GM10248 (cell line): Measurements from ENCODE around the gene ZNF385B.

Experiments
- CTCF ChIA-PET: fragments of 300-600 bp; sonication (Branson Sonifier 250); formaldehyde crosslinking; extraction: SDS; loops from one replicate; lab custom pipeline; 2021; ENCODE audit warnings: antibody characterized with exemption; lab: Yijun Ruan, JAX
- POLR2A ChIA-PET: fragments of 350-650 bp; sonication (Branson Sonifier 250); formaldehyde crosslinking; extraction: SDS; loops from one replicate; lab custom pipeline; 2020; ENCODE audit warnings: antibody characterized with exemption; lab: Yijun Ruan, JAX
- DNase-seq: peaks from one replicate; pipeline ENCODE4 v3.0.0; 2012; ENCODE audit errors: extremely low spot score
- TF ChIP-seq, protein P1 (sequence below): IDR thresholded peaks from 2 replicates; pipeline ENCODE4 v1.5.1; 2012; ENCODE audit warnings: mild to moderate bottlenecking, low read depth; ENCODE audit errors: extremely low read depth, missing control alignments, control extremely low read depth

The ZNF385B gene

DNA sequence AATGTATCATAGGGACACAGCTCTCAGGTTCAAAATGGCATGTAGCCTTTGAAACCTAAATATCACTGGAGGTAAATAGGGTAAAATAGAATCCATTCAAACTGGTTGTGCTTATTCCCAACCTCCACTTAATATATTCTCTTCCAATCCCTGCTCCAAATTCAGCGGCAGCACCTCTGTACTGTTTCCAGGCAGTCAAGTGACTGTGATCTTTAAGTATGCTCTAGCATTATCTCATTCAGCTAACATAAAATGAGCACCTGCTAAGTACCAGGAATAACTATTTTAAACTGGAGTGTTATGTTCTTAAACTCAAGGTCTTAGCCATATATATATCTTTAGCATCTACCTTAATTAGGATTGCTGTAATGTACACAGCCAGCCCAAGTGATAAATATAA lies 327.5 kb downstream of the ZNF385B start:
- POLR2A ChIA-PET: no interaction called here
- TF ChIP-seq, protein P1, sequence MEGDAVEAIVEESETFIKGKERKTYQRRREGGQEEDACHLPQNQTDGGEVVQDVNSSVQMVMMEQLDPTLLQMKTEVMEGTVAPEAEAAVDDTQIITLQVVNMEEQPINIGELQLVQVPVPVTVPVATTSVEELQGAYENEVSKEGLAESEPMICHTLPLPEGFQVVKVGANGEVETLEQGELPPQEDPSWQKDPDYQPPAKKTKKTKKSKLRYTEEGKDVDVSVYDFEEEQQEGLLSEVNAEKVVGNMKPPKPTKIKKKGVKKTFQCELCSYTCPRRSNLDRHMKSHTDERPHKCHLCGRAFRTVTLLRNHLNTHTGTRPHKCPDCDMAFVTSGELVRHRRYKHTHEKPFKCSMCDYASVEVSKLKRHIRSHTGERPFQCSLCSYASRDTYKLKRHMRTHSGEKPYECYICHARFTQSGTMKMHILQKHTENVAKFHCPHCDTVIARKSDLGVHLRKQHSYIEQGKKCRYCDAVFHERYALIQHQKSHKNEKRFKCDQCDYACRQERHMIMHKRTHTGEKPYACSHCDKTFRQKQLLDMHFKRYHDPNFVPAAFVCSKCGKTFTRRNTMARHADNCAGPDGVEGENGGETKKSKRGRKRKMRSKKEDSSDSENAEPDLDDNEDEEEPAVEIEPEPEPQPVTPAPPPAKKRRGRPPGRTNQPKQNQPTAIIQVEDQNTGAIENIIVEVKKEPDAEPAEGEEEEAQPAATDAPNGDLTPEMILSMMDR: no peak
- DNase-seq: no peak
- CTCF ChIA-PET: no interaction called here

DNA sequence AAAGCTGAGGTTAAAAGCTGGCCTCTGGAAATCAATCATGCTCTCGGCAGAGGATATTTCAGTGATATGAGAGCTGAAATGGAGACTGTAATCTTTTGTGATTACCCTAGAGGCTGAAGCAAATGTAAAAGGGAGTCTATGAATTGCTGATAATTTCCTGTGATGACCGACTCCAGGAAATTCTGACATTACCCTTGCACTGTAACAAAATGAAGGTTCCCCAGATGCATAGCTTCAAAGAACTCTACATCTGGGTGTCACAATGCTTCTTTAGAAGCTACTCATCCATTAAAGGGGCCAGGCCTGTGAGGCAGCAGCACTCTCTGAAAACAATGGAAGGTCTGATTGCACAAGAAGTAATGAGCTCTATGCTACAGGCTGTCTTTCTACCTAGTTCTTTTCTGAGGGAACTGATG lies 328.5 kb downstream of the ZNF385B start:
- TF ChIP-seq, protein P1: no peak
- POLR2A ChIA-PET: no interaction called here
- no peak for DNase-seq
- CTCF ChIA-PET: interaction anchor here (0.9 kb wide), 1 partner anchor 25 kb away, joined by 3 read pairs; no protein-coding TSS in a partner anchor

DNA sequence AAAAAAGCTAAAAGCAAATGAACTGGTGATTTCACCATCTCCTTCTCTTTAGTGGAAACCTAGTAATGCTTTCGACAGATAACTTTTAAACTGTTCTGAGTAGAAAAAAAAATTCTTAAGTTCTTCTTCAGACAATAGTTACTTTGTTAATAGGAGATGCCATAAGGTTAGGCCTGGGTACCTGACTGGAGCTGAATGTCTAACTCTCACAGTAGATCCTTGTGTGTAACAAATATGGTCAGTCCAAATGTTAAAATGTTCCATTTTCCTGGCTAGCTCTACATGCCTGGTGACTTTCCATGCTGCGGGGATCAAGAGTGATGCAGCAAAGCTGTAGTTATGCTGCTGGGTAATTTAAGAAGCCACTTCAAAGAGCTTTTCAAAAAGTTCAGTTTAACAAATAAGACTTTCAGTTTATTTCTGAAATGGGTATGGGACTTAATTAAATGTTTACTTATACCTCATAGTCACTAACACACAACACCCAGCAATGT lies 332.8 kb downstream of the ZNF385B start:
- CTCF ChIA-PET: interaction anchor here (1.0 kb wide), 1 partner anchor 14 kb away, joined by 3 read pairs; no protein-coding TSS in a partner anchor
- no peak for DNase-seq
- TF ChIP-seq, protein P1: no peak
- POLR2A ChIA-PET: no interaction called here

DNA sequence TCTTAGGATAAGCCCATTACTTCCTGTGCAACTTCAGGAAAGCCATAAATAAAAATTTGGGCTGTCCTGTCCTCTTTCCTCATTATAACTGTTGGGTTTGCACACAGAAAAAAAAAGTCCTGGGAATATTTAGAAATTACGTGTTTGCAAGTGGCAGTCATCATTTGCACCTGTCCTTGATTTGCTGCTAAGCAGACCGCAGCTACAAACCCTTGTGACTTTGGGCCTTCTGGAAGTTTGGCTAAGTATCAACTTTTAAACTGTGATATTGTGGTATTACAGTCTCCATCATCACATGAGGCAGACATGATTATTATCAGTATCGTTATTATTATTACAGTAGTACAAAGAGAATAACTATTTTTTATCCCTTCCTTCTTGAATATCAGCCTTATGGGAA lies 336.1 kb downstream of the ZNF385B start:
- POLR2A ChIA-PET: no interaction called here
- CTCF ChIA-PET: no interaction called here
- DNase-seq: no peak
- TF ChIP-seq, protein P1: no peak

DNA sequence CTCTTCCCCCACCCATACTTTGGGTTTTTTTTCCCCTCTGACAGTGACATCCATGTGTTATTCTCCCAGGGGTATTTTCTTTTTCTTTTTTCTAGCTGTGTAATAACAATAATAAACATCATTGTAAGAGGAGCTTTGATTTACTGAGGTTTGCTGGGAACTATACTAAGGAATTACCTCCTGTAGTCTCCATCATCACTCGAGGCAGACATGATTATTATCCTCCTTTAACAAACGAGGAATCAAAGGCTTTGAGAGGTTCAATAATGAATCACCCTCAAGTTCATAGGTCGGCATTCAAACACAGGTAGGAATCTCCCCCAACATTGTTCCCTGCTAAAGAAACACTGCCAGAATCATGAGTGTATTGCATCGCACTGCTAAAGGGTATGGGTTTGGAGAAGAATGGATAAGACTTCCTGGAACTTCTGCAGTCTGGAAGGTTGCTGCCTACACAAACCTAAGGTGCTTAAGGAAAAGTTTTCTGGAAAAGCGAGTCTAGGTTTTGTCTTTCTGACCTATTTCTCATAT lies 336.5 kb downstream of the ZNF385B start:
- no peak for DNase-seq
- ChIA-PET POLR2A (no interaction called here), CTCF (no interaction called here)
- TF ChIP-seq, protein P1: no peak

DNA sequence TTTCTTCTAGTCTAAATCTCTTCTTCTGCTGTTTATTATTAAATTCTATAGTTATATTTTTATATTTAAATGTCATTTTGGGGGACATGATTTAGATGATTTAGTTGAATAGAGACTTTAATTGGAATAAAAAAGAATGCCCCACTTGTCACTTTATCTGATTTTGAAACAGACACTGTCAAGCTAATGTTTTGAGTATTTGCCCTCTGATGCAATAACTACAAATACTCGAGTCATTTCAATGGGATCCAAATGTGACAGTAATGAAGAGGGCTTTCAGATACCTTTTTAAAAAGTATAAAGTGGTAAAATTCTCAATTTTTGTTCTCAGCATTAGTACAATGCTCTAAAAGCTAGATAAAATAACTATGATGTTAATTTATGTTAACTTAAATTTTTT lies 339.5 kb downstream of the ZNF385B start:
- POLR2A ChIA-PET: no interaction called here
- no peak for DNase-seq
- CTCF ChIA-PET: no interaction called here
- TF ChIP-seq, protein P1: no peak
